GM12878 (cell line): ENCODE results near the gene ADA. TPM values are rescaled to one million over a fixed set of nuclear protein-coding genes. Genes with fewer than 3 reads are reported as not detected.

Experiments used
- ATAC-seq: fragments of 200-7000 bp; cut with Tn5 transposase; 3 replicates; pipeline ENCODE4 v1.9.1; 2020; ENCODE audit warnings: mild to moderate bottlenecking, moderate library complexity
- BruUV-seq: library from RNA; stranded (reverse); fragments of 400-500 nt; replicated peaks from 2 replicates; lab custom pipeline; 2021; lab: Mats Ljungman, UMichigan
- CTCF ChIA-PET: fragments of 300-600 bp; sonication (Branson Sonifier 250); formaldehyde crosslinking; extraction: SDS; loops from one replicate; lab custom pipeline; 2021; ENCODE audit warnings: inconsistent platforms; lab: Yijun Ruan, JAX
- POLR2A ChIA-PET: fragments of 350-600 bp; formaldehyde crosslinking; extraction: SDS; loops from one replicate; lab custom pipeline; 2021; ENCODE audit warnings: inconsistent platforms; lab: Charles Lee
- RAD21 ChIA-PET: fragments of 300-600 bp; sonication (Branson Sonifier 250); formaldehyde crosslinking; loops from one replicate; lab custom pipeline; 2023; ENCODE audit warnings: antibody characterized with exemption; ENCODE audit not compliant: unreplicated experiment; lab: Charles Lee
- SMC1A ChIA-PET: fragments of 300-600 bp; sonication (Branson Sonifier 250); formaldehyde crosslinking; loops from one replicate; lab custom pipeline; 2023; ENCODE audit not compliant: unreplicated experiment, uncharacterized antibody; lab: Charles Lee
- DNase-seq: peaks from one replicate; pipeline ENCODE4 v3.0.0-alpha.2; 2011; ENCODE audit warnings: low read depth, low spot score
- FAIRE-seq: peaks from 3 replicates; lab custom pipeline; 2011; peaks lifted over from hg19 to GRCh38; lab: Jason Lieb, UNC
- H2AFZ ChIP-seq: 2 replicates; pipeline ENCODE4 v1.6.0; 2011; ENCODE audit warnings: low read depth, low read length, control low read depth; ENCODE audit not compliant: control insufficient read depth
- H3K27ac ChIP-seq: 2 replicates; pipeline ENCODE4 v1.5.1; 2011; ENCODE audit warnings: control low read depth; ENCODE audit not compliant: control insufficient read depth, insufficient read depth
- H3K27me3 ChIP-seq, 2 experiments: replicated peaks in 1 of 2; 2 replicates each; pipeline versions ENCODE4 v1.6.0 to v1.6.1; 2011; ENCODE audit warnings: low read length in 1 of 2; ENCODE audit not compliant: control insufficient read depth in 2 of 2, insufficient read depth in 2 of 2
- H3K36me3 ChIP-seq, 2 experiments: 2 replicates each; pipeline ENCODE4 v1.5.1; 2011; ENCODE audit warnings: low read length in 1 of 2; ENCODE audit not compliant: control insufficient read depth in 2 of 2, insufficient read depth in 2 of 2
- H3K4me1 ChIP-seq: 2 replicates; pipeline ENCODE4 v1.6.1; 2011; ENCODE audit warnings: mild to moderate bottlenecking, low read length, moderate library complexity, mixed read lengths; ENCODE audit not compliant: control insufficient read depth, insufficient read depth
- H3K4me2 ChIP-seq: 2 replicates; pipeline ENCODE4 v1.6.0; 2011; ENCODE audit warnings: control low read depth; ENCODE audit not compliant: control insufficient read depth, insufficient read depth
- H3K4me3 ChIP-seq: fragments of 200-600 bp; sonication (generic); 2 replicates; pipeline ENCODE4 v1.5.1; 2016
- H3K79me2 ChIP-seq: 2 replicates; pipeline ENCODE4 v1.6.0; 2011; ENCODE audit warnings: low read length; ENCODE audit not compliant: control insufficient read depth, insufficient read depth
- H3K9ac ChIP-seq: 2 replicates; pipeline ENCODE4 v1.8.0; 2011; ENCODE audit warnings: low read length, control low read depth, mixed read lengths; ENCODE audit not compliant: control insufficient read depth, insufficient read depth
- H3K9me3 ChIP-seq: replicated peaks from 3 replicates; pipeline ENCODE4 v1.5.1; 2011; ENCODE audit warnings: mild to moderate bottlenecking, low read length; ENCODE audit not compliant: control insufficient read depth, insufficient read depth
- H4K20me1 ChIP-seq: 2 replicates; pipeline ENCODE4 v1.6.0; 2011; ENCODE audit not compliant: control insufficient read depth, insufficient read depth
- CBFB ChIP-seq: IDR thresholded peaks from 2 replicates; pipeline ENCODE4 v1.6.1; 2016; ENCODE audit warnings: antibody characterized with exemption, low read depth
- CEBPB ChIP-seq, 2 experiments: fragments of 150-350 bp in 1 of 2; IDR thresholded peaks; 2 replicates each; pipeline ENCODE4 v1.6.1; 2012 to 2014; ENCODE audit warnings: low read depth in 2 of 2, low read length in 2 of 2, borderline replicate concordance in 1 of 2, inconsistent platforms in 1 of 2
- CHD2 ChIP-seq: IDR thresholded peaks from 2 replicates; pipeline ENCODE4 v1.6.1; 2011; ENCODE audit warnings: low read depth, low read length, improper control_type of control experiment, borderline replicate concordance
- CTCF ChIP-seq, 3 experiments: IDR thresholded peaks in 2 of 3; conservative IDR thresholded peaks in 1 of 3; 2 replicates each; pipeline ENCODE4 v1.5.1; 2011; ENCODE audit warnings: low read depth in 3 of 3, low read length in 3 of 3, mild to moderate bottlenecking in 3 of 3, control low read depth in 2 of 3, moderate library complexity in 2 of 3, inconsistent platforms in 1 of 3, mixed read lengths in 1 of 3; ENCODE audit not compliant: control insufficient read depth in 2 of 3, insufficient read depth in 1 of 3; ENCODE audit errors: extremely low read depth in 1 of 3
- MEF2A ChIP-seq: IDR thresholded peaks from 2 replicates; pipeline ENCODE4 v1.6.1; 2011; ENCODE audit warnings: low read depth, mild to moderate bottlenecking, low read length, moderate library complexity; ENCODE audit not compliant: insufficient read depth
- PRDM15 ChIP-seq: fragments of 450-650 bp; formaldehyde crosslinking; IDR thresholded peaks from 2 replicates; pipeline ENCODE4 v1.4.0; 2020; ENCODE audit warnings: mild to moderate bottlenecking, moderate library complexity
- RAD21 ChIP-seq: IDR thresholded peaks from 2 replicates; pipeline ENCODE4 v1.6.1; 2011; ENCODE audit warnings: mild to moderate bottlenecking, low read depth, low read length, moderate library complexity; ENCODE audit not compliant: insufficient read depth
- RELB ChIP-seq: fragments of 450-650 bp; IDR thresholded peaks from 2 replicates; pipeline ENCODE4 v1.6.1; 2017; ENCODE audit warnings: low read depth, mild to moderate bottlenecking, moderate library complexity
- SIN3A ChIP-seq: IDR thresholded peaks from 2 replicates; pipeline ENCODE4 v1.6.1; 2012; ENCODE audit warnings: low read depth, low read length, improper control_type of control experiment
- SMARCA5 ChIP-seq: fragments of 450-650 bp; IDR thresholded peaks from 2 replicates; pipeline ENCODE4 v1.6.1; 2017; ENCODE audit warnings: mild to moderate bottlenecking
- SREBF1 ChIP-seq: IDR thresholded peaks from 2 replicates; pipeline ENCODE4 v1.6.1; 2012; ENCODE audit warnings: mild to moderate bottlenecking, low read length
- ZSCAN29 ChIP-seq: fragments of 450-650 bp; IDR thresholded peaks from 2 replicates; pipeline ENCODE4 v1.6.1; 2017; ENCODE audit warnings: mild to moderate bottlenecking, moderate library complexity
- WGBS: methylation state at CpG from one replicate; pipeline ENCODE4 v1.1.6; 2016; ENCODE audit warnings: low lambda C conversion rate; ENCODE audit not compliant: insufficient replicate concordance, insufficient coverage; ENCODE audit errors: missing lambda C conversion rate; 5-methylcytosine and 5-hydroxymethylcytosine counted together
- in situ Hi-C: fragments of 300-500 bp; cut with MboI; formaldehyde crosslinking; loops from 9 replicates; pipeline ENCODE4 v1.14.3; 2018; ENCODE audit warnings: mixed read lengths
- intact Hi-C: fragments of 100-400 bp; cut with micrococcal nuclease; formaldehyde crosslinking; loops from one replicate; pipeline ENCODE4 v1.14.2; 2022; ENCODE audit not compliant: unreplicated experiment
- polyA plus RNA-seq, 11 experiments: library from polyadenylated mRNA; depleted of rRNA in 4 of 11; unstranded in 6 of 11; stranded (reverse) in 5 of 11; fragments of >200 nt; fragmentation: Nextera tagmentation in 4 of 11; fragmentation: Illumina TruSeq in 1 of 11; extraction: Ambion mirVana in 4 of 11; extraction: Trizol in 1 of 11; gene quantifications; 1 replicate in 1 of 11; 2 replicates in 10 of 11; pipeline versions ENCODE4 v1.2.1 to v1.2.3, GENCODE V29; 2011 to 2016; ENCODE audit warnings: inconsistent platforms in 2 of 11, missing spikeins in 2 of 11, low read depth in 1 of 11
- total RNA-seq, 4 experiments: library from RNA; depleted of rRNA in 3 of 4; stranded (reverse); fragments of >200 nt in 3 of 4; fragmentation: Illumina TruSeq in 1 of 4; extraction: Trizol in 1 of 4; gene quantifications; 2 replicates each; pipeline versions ENCODE4 v1.2.1 to v1.2.3, GENCODE V29; 2013 to 2021

ADA gene
- total and polyA plus RNA-seq, 10 of the 15 experiments (the other 5 are each of a cell fraction or from before 2014, with no cell fraction given), result 40.9 to 217 (median 90.8) TPM

GRCh38 chr20:44621939-44622338, 29.6 kb downstream of the ADA start:
- no peak overlapping the region for H3K4me2 ChIP-seq
- H4K20me1 ChIP-seq, result no peaks in the 10 kb centered on the region
- peaks cover 10% of the 10 kb centered on the region for H3K4me1 ChIP-seq
- in situ Hi-C loops (no loop called here), intact Hi-C loops (no loop called here)
- no peaks in the 10 kb centered on the region for H3K79me2 ChIP-seq
- BruUV-seq, result no TSS peak
- POLR2A ChIA-PET, result interaction anchor here (1.0 kb wide), 1 partner anchor 34 kb away, joined by 3 read pairs; no protein-coding TSS in a partner anchor
- no peak overlapping the region for H3K4me3 ChIP-seq
- WGBS, result 100% methylated on average over 8 of the region's 8 CpGs
- no peak overlapping the region for H2AFZ ChIP-seq
- SMC1A ChIA-PET, result interaction anchor here (1.9 kb wide), 1 partner anchor 61 kb away, joined by 5 read pairs; no protein-coding TSS in a partner anchor
- no peak overlapping the region for H3K9ac ChIP-seq
- CTCF ChIA-PET, result interaction anchor here (3.3 to 6.3 kb wide), 2 partner anchors 61 kb away, joined by 13 to 57 read pairs; no protein-coding TSS in a partner anchor
- peaks cover 41 to 44% of the 10 kb centered on the region in 2 experiments for H3K36me3 ChIP-seq
- no peak for ATAC-seq
- H3K27me3 ChIP-seq, result no peaks in the 10 kb centered on the region
- no peak overlapping the region for H3K27ac ChIP-seq
- no peak for DNase-seq
- no peak for FAIRE-seq
- RAD21 ChIA-PET, result interaction anchor here (1.2 kb wide), 1 partner anchor 11 kb away, joined by 3 read pairs; no protein-coding TSS in a partner anchor
- no peaks in the 10 kb centered on the region; the same call in 1 of the 3 replicates for H3K9me3 ChIP-seq
- TF ChIP-seq MEF2A (no peak), CEBPB (IDR thresholded peaks at IDR 0.05; ENCODE audit: borderline replicate concordance in 1 of 2, low read depth in 2 of 2, low read length in 2 of 2) (no peak), SIN3A (no peak), CTCF (IDR thresholded peaks at IDR 0.05 in 2 of 3, conservative IDR thresholded peaks at IDR 0.05 in 1 of 3; ENCODE audit: control insufficient read depth in 2 of 3, extremely low read depth in 1 of 3, insufficient read depth in 1 of 3, low read depth in 3 of 3, low read length in 3 of 3) (no peak), CHD2 (no peak), RELB (no peak), PRDM15 (CRISPR knock-in tag) (no peak), RAD21 (no peak), CBFB (no peak), SREBF1 (no peak), ZSCAN29 (no peak), SMARCA5 (no peak)
